Non-pigmented ciliary epithelial cell (primary cell): ENCODE measurements around the gene KLHL17.
"Not testable (repeated sequence)": the region's sequence is repeated elsewhere in the genome, so short reads cannot be mapped to it uniquely, and the experiment has no call there.

Experiments used
- DNase-seq: peaks from one replicate; pipeline ENCODE4 v3.0.0-alpha.2; 2010; ENCODE audit warnings: low read depth

The KLHL17 gene

GRCh38 chr1:982765-983436 lies 22.5 kb downstream of the KLHL17 start:
- no peak for DNase-seq

- DNase-seq = no peak
These were observed 23.6 kb downstream of the KLHL17 start for GRCh38 chr1:983798-984475.

- DNase-seq = no peak
These were observed 24.1 kb downstream of the KLHL17 start for GRCh38 chr1:984476-984814.

GRCh38 chr1:985126-985525 lies 24.7 kb downstream of the KLHL17 start:
- DNase-seq = no peak

- not testable (repeated sequence) for DNase-seq
These were observed 27.7 kb downstream of the KLHL17 start for GRCh38 chr1:988061-988460.

- DNase-seq = not testable (repeated sequence)
These were observed 30.9 kb downstream of the KLHL17 start for GRCh38 chr1:991275-991674.

- no peak for DNase-seq
These were observed 31.5 kb downstream of the KLHL17 start for GRCh38 chr1:991895-992294.

GRCh38 chr1:992362-992761 lies 32.0 kb downstream of the KLHL17 start:
- no peak for DNase-seq

- DNase-seq = no peak
These were observed 33.1 kb downstream of the KLHL17 start for GRCh38 chr1:993379-993995.

- not testable (repeated sequence) for DNase-seq
These were observed 34.2 kb downstream of the KLHL17 start for GRCh38 chr1:994546-994945.

GRCh38 chr1:995665-996633 lies 35.6 kb downstream of the KLHL17 start:
- DNase-seq = no peak

- no peak for DNase-seq
These were observed 36.7 kb downstream of the KLHL17 start for GRCh38 chr1:996851-997712.

- DNase-seq = no peak
These were observed 37.3 kb downstream of the KLHL17 start for GRCh38 chr1:997713-997992.

- DNase-seq = no peak
These were observed 37.8 kb downstream of the KLHL17 start for GRCh38 chr1:997993-998744.

GRCh38 chr1:998745-998994 lies 38.3 kb downstream of the KLHL17 start:
- no peak for DNase-seq

- DNase-seq = no peak
These were observed 38.8 kb downstream of the KLHL17 start for GRCh38 chr1:998995-999724.

GRCh38 chr1:999725-1000356 lies 39.5 kb downstream of the KLHL17 start, which contains the start of gene HES4:
Gene HES4 (minus strand): TSS chr1:1000097. CDS start chr1:999973, 124 bp downstream.
- DNase-seq = no peak

GRCh38 chr1:1000357-1001056 lies 40.1 kb downstream of the KLHL17 start:
- no peak for DNase-seq
